NCI-H1694 treated with DMSO at 0.1 percent for 48 hours (cell line): ENCODE data around the gene PFAS.

Source experiments
- DNase-seq: peaks from one replicate; lab custom pipeline; 2025; lab: John Stamatoyannopoulos, UW

The PFAS gene

GRCh38 chr17:8266648-8267479 lies 17.8 kb downstream of the PFAS start:
- no peak for DNase-seq

- no peak for DNase-seq
These were observed 18.5 kb downstream of the PFAS start for GRCh38 chr17:8267480-8268147.

GRCh38 chr17:8268550-8269298 lies 19.6 kb downstream of the PFAS start:
- DNase-seq = no peak

DNA sequence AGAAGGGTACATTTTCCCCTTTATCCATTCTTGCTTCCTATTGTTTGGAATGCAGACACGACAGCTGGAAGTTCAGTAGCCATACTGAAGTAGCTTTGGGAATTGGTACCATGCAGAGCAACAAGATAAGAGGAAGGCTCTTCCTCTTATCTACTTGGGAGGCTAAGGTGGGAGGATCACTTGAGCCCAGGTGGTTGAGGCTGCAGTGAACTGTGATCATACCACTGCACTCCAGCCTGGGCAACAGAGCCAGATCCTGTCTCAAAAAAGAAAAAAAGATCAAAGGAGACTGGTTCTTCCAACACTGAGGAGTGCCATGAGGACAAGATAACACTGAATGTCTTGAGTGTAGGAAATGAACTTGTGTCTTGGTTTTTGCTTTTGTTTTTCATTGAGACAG lies 23.3 kb downstream of the PFAS start:
- DNase-seq = no peak

DNA sequence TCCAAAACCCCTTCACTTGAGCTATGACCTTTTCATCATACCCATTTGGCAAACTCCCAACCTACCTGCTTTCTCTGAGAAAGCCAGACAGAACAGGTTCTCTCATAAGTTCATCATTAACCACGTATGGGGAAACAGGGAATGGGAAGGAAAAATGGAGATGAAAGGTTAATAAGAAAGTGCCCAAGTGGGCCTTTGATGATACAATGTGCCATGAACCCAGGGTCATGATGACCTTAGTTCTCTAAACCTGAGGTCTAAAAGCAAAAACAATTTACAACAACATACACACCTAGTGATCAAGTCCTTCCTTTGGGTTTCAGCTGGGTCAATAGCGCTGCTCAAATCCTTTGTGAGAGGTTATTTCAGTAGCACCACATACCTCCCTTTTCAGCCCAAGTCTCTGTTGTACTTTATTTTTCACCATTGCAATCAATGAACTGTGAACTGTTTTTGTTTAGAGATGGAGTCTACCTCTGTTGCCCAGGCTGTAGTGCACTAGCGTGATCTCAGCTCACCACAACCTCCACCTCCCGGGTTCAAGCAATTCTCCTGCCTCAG lies 24.9 kb downstream of the PFAS start:
- DNase-seq = no peak

- DNase-seq = no peak
These were observed 25.7 kb downstream of the PFAS start for GRCh38 chr17:8274816-8275215.

- peak; percentile 94 for DNase-seq
These were observed 26.6 kb downstream of the PFAS start for GRCh38 chr17:8275421-8276290.

GRCh38 chr17:8277317-8277716 lies 28.2 kb downstream of the PFAS start:
- no peak for DNase-seq

GRCh38 chr17:8282345-8282744 lies 33.3 kb downstream of the PFAS start:
- no peak for DNase-seq

DNA sequence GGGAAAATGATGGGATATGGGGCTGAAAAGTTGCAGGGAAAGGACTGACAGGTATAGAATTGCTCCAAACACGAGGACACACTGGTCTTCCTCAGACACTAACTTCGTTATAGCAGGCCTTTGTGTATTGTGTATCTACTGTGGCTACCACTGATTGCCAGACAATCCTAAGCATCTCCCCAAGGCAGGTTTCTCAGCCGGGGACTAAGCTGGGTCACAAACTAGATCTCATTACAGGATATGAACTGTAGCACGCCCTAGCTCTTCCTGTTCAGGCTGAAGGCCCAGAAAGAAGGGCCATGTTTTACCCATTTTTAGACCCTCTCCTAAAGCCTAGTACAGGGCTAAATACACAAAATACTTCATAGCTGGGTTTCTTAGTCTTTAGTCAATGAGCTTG lies 34.3 kb downstream of the PFAS start:
- no peak for DNase-seq

- DNase-seq = no peak
These were observed 35.0 kb downstream of the PFAS start for GRCh38 chr17:8284126-8284525.

GRCh38 chr17:8285270-8286181 lies 36.4 kb downstream of the PFAS start:
- DNase-seq = no peak

- no peak for DNase-seq
These were observed 38.7 kb downstream of the PFAS start for GRCh38 chr17:8287651-8288335.

DNA sequence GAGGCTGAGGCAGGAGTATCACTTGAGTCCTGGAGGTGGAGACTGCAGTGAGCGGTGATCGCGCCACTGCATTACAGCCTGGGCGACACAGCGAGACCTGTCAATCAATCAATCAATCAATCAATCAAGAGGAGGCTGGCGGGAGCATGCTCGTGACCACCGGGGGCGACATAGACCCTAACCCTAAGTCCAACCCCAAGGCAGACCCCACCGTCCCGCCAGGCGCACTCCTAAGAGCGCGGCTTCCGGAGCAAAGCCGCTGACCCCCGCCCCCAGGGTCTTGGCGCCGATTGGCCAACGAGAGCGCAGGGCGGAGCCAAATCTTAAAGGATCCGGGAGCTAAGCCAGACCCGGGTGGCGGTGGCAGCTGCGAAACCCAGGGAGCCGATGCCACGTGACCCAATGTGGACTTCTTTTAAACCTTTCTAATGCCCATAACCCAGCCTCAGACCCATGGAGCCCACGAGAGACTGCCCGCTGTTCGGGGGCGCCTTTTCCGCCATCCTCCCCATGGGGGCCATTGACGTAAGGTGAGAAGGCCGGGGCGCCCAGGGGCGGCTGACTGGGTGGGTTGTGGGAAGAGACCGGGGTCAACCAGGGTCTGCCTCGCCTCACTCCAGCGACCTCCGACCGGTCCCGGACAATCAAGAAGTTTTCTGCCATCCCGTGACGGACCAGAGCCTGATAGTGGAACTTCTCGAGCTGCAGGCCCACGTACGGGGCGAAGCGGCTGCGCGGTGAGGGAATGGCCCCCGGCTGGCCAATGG lies 39.4 kb downstream of the PFAS start, which contains the start of gene RANGRF:
RANGRF (plus strand) TSS at position 335 of the 767 bp plus-strand sequence; CDS start at position 454, 119 bp downstream.
- DNase-seq = peak; percentile 88

DNA sequence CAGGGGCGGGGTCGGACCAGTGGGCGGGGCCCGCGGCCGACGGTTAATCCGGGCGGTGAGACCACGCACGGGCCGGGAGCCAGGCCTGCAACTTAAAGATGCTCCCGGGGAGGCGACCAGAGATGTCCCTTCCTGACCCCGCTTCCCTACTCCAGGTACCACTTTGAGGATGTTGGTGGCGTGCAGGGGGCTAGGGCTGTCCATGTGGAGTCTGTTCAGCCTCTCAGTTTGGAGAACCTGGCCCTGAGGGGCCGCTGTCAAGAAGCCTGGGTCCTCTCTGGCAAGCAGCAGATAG lies 40.0 kb downstream of the PFAS start:
- peak; percentile 47 for DNase-seq

GRCh38 chr17:8290043-8290442 lies 41.0 kb downstream of the PFAS start:
- no peak for DNase-seq

DNA sequence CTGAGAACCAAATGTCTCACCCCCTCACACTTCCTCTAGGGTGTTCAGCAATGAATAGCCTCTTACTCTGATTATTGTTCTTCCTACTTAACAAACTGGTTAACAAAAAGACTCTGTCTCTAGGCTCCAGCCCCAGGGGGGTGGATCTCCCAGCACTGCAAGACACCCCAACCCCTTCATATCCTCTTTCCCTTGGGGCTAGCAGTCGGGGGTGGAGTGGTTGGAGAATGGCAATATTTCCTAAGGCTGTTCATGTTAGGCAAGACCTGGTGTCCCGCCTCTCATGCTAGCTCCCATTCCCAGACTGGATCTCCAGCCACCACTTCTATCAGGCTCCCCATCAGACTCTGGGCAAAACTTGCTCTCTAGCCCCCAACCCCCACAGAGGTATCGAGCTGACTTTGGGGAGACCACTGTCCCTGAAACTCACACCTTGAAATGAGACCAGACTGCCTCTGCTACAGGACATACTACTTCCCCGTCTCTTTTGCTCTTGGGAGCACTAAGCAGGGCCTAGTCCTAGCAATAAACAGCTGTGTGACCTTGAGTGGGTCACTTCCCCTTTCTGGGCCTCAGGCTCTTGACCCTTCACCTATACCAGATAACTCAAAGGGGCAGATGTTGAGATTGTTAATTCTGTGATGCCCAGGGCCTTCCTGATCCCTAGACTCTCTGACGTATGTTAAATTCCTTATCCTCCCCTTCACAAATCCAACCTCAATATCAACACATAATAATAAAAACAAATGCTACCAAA lies 43.7 kb downstream of the PFAS start:
- no peak for DNase-seq

DNA sequence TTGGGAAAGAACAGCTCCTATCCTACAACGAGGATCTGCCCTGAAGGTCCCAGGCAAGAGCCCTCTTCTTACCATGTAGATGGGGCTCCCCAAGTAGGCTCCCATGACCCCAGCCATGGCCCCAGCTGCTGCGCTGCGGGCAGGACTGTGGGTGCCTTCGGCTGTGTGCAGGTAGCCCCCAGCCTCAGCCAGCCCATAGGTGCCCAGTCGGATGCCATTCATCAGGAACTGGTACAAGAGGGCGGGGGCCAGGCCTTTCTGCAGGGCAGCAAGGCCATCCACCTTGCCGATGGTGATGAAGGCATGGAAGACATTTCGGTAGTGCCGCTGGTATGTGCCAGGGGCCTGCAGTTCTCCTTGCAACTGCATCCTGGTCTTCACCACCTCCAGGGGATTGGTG lies 45.3 kb downstream of the PFAS start:
- no peak for DNase-seq
